Stimulated activated CD4-positive, alpha-beta T cell treated with anti-CD3 and anti-CD28 coated beads, Interleukin-12 subunit alpha, Interleukin-12 subunit beta, amount 100 ng/mL, for 4 hours (primary cell): ENCODE data around the gene CDC37.

Experiments
- DNase-seq: peaks from one replicate; pipeline ENCODE4 v3.0.0-alpha.2; 2020

The CDC37 gene

GRCh38 chr19:10352764-10353671 lies 50.3 kb downstream of the CDC37 start:
- no peak for DNase-seq

- no peak for DNase-seq
These were observed 56.8 kb downstream of the CDC37 start for GRCh38 chr19:10346509-10346908.

GRCh38 chr19:10344780-10345179 lies 58.6 kb downstream of the CDC37 start:
- no peak for DNase-seq

GRCh38 chr19:10343495-10343894 lies 59.8 kb downstream of the CDC37 start:
- DNase-seq = no peak
